Activated CD4-positive, alpha-beta T cell treated with anti-CD3 and anti-CD28 coated beads for 24 hours (primary cell): ENCODE measurements around the gene SOX15.

Experiments used
- DNase-seq, 2 donors: peaks; one replicate each; pipeline ENCODE4 v3.0.0-alpha.2; 2020; ENCODE audit warnings: low read depth in 2 of 2

The SOX15 gene

GRCh38 chr17:7577327-7578199 is 12.3 kb downstream of the SOX15 start:
- DNase-seq = no peak

GRCh38 chr17:7576432-7576937 is 13.4 kb downstream of the SOX15 start:
- DNase-seq = no peak

GRCh38 chr17:7575959-7576358 is 13.9 kb downstream of the SOX15 start:
- DNase-seq = no peak

- DNase-seq = no peak
Measured at GRCh38 chr17:7575481-7575883, 14.4 kb downstream of the SOX15 start.

GRCh38 chr17:7574176-7574953 is 15.5 kb downstream of the SOX15 start:
- DNase-seq = no peak

GRCh38 chr17:7573324-7574080 is 16.4 kb downstream of the SOX15 start:
- peak; percentile 79 to 81 for DNase-seq

GRCh38 chr17:7572588-7573323 is 17.1 kb downstream of the SOX15 start:
- DNase-seq = peak; percentile 99

GRCh38 chr17:7572338-7572587 is 17.6 kb downstream of the SOX15 start:
- no peak for DNase-seq

GRCh38 chr17:7570351-7570750 is 19.5 kb downstream of the SOX15 start:
- no peak for DNase-seq

- no peak for DNase-seq
Measured at GRCh38 chr17:7569571-7569970, 20.3 kb downstream of the SOX15 start.

- no peak for DNase-seq
Measured at GRCh38 chr17:7563115-7563869, 26.6 kb downstream of the SOX15 start.

GRCh38 chr17:7562208-7562605 is 27.7 kb downstream of the SOX15 start:
- no peak for DNase-seq

GRCh38 chr17:7561589-7562207 is 28.2 kb downstream of the SOX15 start, which contains the start of gene SENP3:
Gene SENP3, plus strand, starts transcription at chr17:7561919. Its CDS starts 1,158 bp downstream, at chr17:7563077.
- peak; percentile 83 to 85 for DNase-seq

- peak; percentile 67 to 82 for DNase-seq
Measured at GRCh38 chr17:7561028-7561575, 28.8 kb downstream of the SOX15 start.

GRCh38 chr17:7560172-7561027 is 29.5 kb downstream of the SOX15 start:
- peak in 1 of 2 donors; percentile 59 for DNase-seq

- no peak for DNase-seq
Measured at GRCh38 chr17:7559320-7560171, 30.3 kb downstream of the SOX15 start.

GRCh38 chr17:7558544-7559319 is 31.2 kb downstream of the SOX15 start, which contains the start of gene TNFSF13:
Gene TNFSF13, plus strand, starts transcription at chr17:7558750. Its CDS starts 290 bp downstream, at chr17:7559040.
- no peak for DNase-seq
